Stomach smooth muscle (tissue), 2 donors: ENCODE measurements around the gene LDLRAD4.

Source experiments
- H3K27ac ChIP-seq: one replicate; pipeline ENCODE4 v1.7.0; 2013; ENCODE audit warnings: mild to moderate bottlenecking, low read length, inconsistent platforms
- H3K27me3 ChIP-seq, 2 donors: one replicate each; pipeline ENCODE4 v1.7.0; 2013; ENCODE audit warnings: low read length in 2 of 2; ENCODE audit not compliant: insufficient read depth in 2 of 2, control insufficient read depth in 1 of 2
- H3K36me3 ChIP-seq, 2 donors: one replicate each; pipeline ENCODE4 v1.7.0; 2013; ENCODE audit warnings: low read length in 2 of 2; ENCODE audit not compliant: control insufficient read depth in 2 of 2, insufficient read depth in 2 of 2
- H3K4me1 ChIP-seq: one replicate; pipeline ENCODE4 v1.7.0; 2013; ENCODE audit warnings: low read length; ENCODE audit not compliant: control insufficient read depth, insufficient read depth
- H3K4me3 ChIP-seq, 2 donors: one replicate each; pipeline ENCODE4 v1.7.0; 2013; ENCODE audit warnings: low read length in 2 of 2
- H3K9ac ChIP-seq, 2 donors: one replicate each; pipeline ENCODE4 v1.7.0; 2013; ENCODE audit warnings: low read length in 2 of 2, mild to moderate bottlenecking in 1 of 2
- H3K9me3 ChIP-seq, 2 donors: one replicate each; pipeline ENCODE4 v1.7.0; 2013; ENCODE audit warnings: low read length in 2 of 2; ENCODE audit not compliant: control insufficient read depth in 2 of 2
- donor health status: healthy.
- donor health status: Pancreatic carcinoma.

Gene LDLRAD4

GRCh38 chr18:13217466-13217961, 1.0 kb upstream of the LDLRAD4 start:
- Histone ChIP-seq H3K4me1 (peaks cover 31% of the 10 kb centered on the region), H3K27me3 (no peaks in the 10 kb centered on the region), H3K27ac (peak overlapping the region; percentile 75), H3K4me3 (peak overlapping the region; percentile 50 to 80), H3K36me3 (no peaks in the 10 kb centered on the region), H3K9me3 (no peaks in the 10 kb centered on the region), H3K9ac (no peak overlapping the region)

- Histone ChIP-seq H3K36me3 (no peaks in the 10 kb centered on the region), H3K9me3 (no peaks in the 10 kb centered on the region), H3K27me3 (no peaks in the 10 kb centered on the region), H3K4me3 (peak overlapping the region; percentile 68 to 80), H3K27ac (peak overlapping the region; percentile 75), H3K4me1 (peaks cover 36% of the 10 kb centered on the region), H3K9ac (peak overlapping the region; percentile 19 to 58)
Observed at GRCh38 chr18:13217971-13218367, 591 bp upstream of the LDLRAD4 start.

- Histone ChIP-seq H3K27ac (peak overlapping the region; percentile 75), H3K4me1 (peaks cover 46% of the 10 kb centered on the region), H3K9me3 (no peaks in the 10 kb centered on the region), H3K27me3 (no peaks in the 10 kb centered on the region), H3K9ac (peak overlapping the region; percentile 19 to 71), H3K36me3 (no peaks in the 10 kb centered on the region), H3K4me3 (peak overlapping the region; percentile 68 to 80)
Observed at GRCh38 chr18:13218997-13219396, 437 bp downstream of the LDLRAD4 start.

GRCh38 chr18:13219593-13220159, 1.1 kb downstream of the LDLRAD4 start:
- peak overlapping the region; percentile 68 to 80 for H3K4me3 ChIP-seq
- H3K4me1 ChIP-seq: peaks cover 49% of the 10 kb centered on the region
- no peaks in the 10 kb centered on the region for H3K9me3 ChIP-seq
- no peaks in the 10 kb centered on the region for H3K36me3 ChIP-seq
- H3K27me3 ChIP-seq: no peaks in the 10 kb centered on the region
- peak overlapping the region in 1 of 2 donors; percentile 21 for H3K9ac ChIP-seq
- peak overlapping the region; percentile 75 for H3K27ac ChIP-seq

DNA sequence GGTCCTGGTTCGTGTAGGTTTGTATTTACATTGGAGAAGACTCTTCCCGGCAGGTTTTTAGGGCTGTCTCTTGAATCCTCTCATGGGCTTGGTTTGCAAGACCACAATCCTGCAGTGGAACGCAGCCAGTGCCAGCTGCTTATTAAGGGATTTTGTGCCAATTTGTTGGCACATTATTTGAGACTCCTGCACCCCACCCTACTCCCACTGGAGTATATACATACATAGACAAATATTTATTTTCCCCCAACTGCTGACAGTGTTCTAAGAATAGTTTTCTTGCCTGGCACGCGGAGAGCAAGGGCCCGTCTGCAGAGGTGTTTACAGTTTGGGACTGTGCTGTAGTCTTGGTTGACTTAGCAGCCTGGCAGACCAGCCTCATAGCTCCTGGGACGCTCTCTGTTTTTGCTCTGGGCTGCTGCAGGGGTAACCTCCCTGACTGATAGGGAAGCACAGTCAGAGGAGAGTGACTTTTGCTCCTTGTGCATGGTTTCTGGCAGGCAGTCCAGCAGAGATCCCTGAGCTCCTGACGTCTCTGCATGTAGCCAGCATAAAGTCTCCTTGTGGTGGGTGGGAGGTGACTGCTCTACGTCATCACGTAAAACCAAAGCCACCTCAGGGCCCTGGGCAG, 1.9 kb downstream of the LDLRAD4 start:
- H3K27ac ChIP-seq: peak overlapping the region; percentile 7
- H3K36me3 ChIP-seq: no peaks in the 10 kb centered on the region
- peak overlapping the region; percentile 9 to 80 for H3K4me3 ChIP-seq
- no peaks in the 10 kb centered on the region for H3K27me3 ChIP-seq
- no peaks in the 10 kb centered on the region for H3K9me3 ChIP-seq
- H3K9ac ChIP-seq: peak overlapping the region in 1 of 2 donors; percentile 22
- peaks cover 49% of the 10 kb centered on the region for H3K4me1 ChIP-seq

DNA sequence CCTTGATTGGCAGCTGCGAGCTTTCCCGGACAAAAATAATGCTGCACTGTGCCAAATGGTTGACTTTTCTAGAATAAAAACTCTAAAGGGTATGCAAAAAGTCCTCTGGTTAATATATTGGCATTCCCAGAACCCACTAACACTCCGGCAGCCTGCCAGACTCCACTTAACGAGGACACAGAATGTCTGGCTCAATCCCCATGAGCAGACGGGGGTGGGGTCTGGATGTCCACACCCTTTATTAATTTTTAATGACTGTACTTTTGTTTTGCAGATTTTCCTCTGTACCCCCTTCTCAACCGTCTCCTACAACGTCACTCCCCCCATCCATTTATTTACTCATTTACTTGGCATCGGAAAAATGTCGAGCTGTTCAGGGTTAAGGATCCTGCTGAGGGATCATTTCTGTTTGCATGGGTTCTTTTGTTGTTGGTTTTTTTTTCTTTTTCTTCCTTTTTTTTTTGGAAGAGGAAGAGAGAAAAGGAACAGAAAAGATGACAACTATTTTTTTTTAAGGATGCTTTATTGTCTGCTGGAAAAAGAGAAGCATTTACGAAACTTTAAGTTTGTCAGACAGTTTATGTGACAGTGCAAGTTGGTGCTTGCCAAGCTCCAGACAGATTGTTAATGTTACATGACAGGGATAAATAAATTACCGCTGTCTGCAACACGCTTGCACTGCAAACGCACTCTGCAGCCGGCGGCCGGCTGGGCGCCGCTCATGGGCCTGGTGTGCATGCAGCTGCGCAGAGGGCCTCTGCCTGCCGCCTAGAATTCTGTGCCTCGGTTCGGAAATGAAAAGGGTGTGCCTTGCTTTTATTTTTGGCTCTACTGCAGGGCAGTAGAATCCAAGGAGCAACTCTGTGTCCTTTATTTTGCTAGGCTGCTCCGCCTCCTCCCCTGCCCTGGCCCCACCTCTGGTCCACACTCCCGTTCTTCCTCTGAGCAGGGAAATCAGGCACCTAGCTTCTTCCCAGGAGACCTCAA, 3.6 kb downstream of the LDLRAD4 start:
- H3K36me3 ChIP-seq: no peaks in the 10 kb centered on the region
- no peaks in the 10 kb centered on the region for H3K9me3 ChIP-seq
- peaks cover 44% of the 10 kb centered on the region for H3K4me1 ChIP-seq
- H3K27ac ChIP-seq: peak overlapping the region; percentile 86
- peak overlapping the region; percentile 13 to 56 for H3K4me3 ChIP-seq
- H3K27me3 ChIP-seq: no peaks in the 10 kb centered on the region
- H3K9ac ChIP-seq: peak overlapping the region; percentile 19 to 62

DNA sequence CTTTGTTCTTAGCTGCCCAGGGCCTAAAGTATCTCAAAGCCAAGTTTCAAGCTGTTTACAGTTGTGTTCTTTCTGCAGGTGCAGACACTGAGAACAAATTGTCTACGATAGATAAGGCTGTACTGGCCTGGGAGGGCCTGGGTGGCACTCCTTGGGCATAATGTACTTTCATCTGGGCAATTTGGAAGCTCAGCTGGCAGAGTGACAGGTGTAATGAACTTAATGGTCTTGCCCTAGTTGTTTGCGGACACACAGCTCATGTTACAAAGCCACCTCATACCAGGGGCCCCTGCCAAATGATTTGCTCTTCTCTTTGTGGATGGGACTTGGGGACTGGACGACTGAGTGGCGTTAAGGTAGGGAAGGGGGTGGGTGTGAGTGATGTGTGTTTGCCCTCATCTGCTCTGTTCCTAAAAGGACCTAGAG, 4.3 kb downstream of the LDLRAD4 start:
- H3K27me3 ChIP-seq: no peaks in the 10 kb centered on the region
- peak overlapping the region; percentile 17 to 62 for H3K9ac ChIP-seq
- peaks cover 0 to under 1% of the 10 kb centered on the region in 2 donors for H3K36me3 ChIP-seq
- H3K9me3 ChIP-seq: no peaks in the 10 kb centered on the region
- H3K4me1 ChIP-seq: peaks cover 44% of the 10 kb centered on the region
- peak overlapping the region; percentile 0 to 56 for H3K4me3 ChIP-seq
- peak overlapping the region; percentile 86 for H3K27ac ChIP-seq

- Histone ChIP-seq H3K4me1 (peaks cover 42% of the 10 kb centered on the region), H3K36me3 (peaks cover 0 to 2% of the 10 kb centered on the region in 2 donors), H3K27me3 (no peaks in the 10 kb centered on the region), H3K9me3 (no peaks in the 10 kb centered on the region), H3K4me3 (peak overlapping the region in 1 of 2 donors; percentile 56), H3K27ac (peak overlapping the region; percentile 86), H3K9ac (peak overlapping the region; percentile 17 to 62)
Observed at GRCh38 chr18:13223311-13224143, 5.0 kb downstream of the LDLRAD4 start.

DNA sequence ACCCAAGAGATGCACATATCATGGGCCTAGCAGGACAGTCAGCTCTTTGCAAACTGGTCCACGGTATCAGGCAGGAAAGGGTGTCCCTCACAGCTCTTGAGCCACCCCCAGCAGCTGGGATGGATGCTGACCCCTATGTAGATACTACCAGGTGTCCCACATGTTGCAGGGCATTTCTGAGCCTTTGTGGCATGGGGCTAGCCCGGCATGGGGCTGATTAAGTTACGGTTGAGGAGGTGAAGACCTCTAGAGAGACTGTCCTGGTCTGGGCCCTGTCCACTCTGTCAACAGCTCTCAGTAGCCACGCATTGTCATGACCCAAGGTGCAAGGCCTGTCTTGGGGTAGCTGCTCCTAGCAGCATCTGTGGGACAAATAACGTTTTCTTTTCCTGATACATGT, 6.7 kb downstream of the LDLRAD4 start:
- Histone ChIP-seq H3K36me3 (peaks cover 0 to 2% of the 10 kb centered on the region in 2 donors), H3K4me1 (peaks cover 29% of the 10 kb centered on the region), H3K4me3 (no peak overlapping the region), H3K9ac (no peak overlapping the region), H3K9me3 (no peaks in the 10 kb centered on the region), H3K27ac (no peak overlapping the region), H3K27me3 (no peaks in the 10 kb centered on the region)
